ENCODE measurements around the gene SCAF8.
"Not testable (repeated sequence)": the region's sequence is repeated elsewhere in the genome, so short reads cannot be mapped to it uniquely, and the experiment has no call there.

Gene SCAF8

GRCh38 chr6:154733183-154733625 is at the start of gene SCAF8:
SCAF8 (plus strand) TSS chr6:154733416; CDS start chr6:154733901, 485 bp downstream.
- peak; percentile 90 for DNase-seq

GRCh38 chr6:154683756-154684523 is 49.3 kb upstream of the SCAF8 start:
- no peak for DNase-seq

GRCh38 chr6:154686162-154686561 is 47.1 kb upstream of the SCAF8 start:
- DNase-seq: no peak

- DNase-seq: no peak
These were observed 43.5 kb upstream of the SCAF8 start for GRCh38 chr6:154689493-154690255.

DNA sequence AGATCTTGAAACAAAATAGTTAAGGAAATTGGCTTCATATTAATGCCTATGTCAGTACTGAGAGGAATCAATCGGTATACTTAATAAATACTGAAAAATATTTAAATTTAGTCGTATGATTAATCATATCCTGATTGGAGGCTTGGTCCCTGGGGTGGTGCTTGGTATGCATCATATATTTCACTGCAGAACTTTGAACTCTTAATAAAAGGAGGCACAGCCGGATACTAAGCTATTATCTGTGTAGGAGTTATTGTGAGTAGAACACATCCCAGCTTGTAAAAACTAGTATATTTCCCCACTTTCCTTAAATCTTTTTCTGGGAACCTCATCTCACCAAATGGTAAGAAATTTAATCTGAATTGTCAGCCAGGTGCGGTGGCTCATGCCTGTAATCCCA is 42.4 kb upstream of the SCAF8 start:
- no peak for DNase-seq

GRCh38 chr6:154696661-154697060 is 36.6 kb upstream of the SCAF8 start:
- DNase-seq: no peak

GRCh38 chr6:154703124-154703523 is 30.1 kb upstream of the SCAF8 start:
- DNase-seq: no peak

DNA sequence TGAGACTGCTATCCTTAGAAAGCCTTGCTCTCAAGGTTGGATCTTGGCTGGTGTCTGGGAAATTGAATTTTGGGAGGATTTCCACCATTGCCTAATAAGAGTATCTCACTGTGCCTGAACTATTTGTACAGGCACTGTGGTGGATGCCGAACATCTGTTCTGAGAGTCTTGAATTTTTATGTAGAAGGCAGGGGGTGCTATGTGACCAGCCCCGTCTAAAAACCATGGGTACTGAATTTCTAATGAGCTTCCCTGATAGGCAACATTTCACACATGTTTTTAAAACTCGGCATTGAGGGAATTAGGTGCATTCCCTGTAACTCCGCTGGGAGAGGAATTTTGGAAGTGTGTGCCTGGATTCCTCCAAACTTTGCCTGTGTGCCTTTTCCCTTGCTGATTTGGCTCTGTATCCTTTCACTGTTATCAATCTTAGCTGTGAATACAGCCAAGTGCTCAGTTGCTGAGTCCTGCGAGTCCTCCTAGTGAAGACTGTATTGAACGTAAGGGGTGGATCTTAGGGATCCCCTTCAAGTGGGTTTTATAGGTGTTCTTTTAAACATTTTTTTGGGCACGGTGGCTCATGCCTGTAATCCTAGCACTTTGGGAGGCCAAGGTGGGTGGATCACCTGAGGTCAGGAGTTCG is 27.6 kb upstream of the SCAF8 start:
- DNase-seq: no peak

GRCh38 chr6:154706389-154706788 is 26.8 kb upstream of the SCAF8 start:
- no peak for DNase-seq

DNA sequence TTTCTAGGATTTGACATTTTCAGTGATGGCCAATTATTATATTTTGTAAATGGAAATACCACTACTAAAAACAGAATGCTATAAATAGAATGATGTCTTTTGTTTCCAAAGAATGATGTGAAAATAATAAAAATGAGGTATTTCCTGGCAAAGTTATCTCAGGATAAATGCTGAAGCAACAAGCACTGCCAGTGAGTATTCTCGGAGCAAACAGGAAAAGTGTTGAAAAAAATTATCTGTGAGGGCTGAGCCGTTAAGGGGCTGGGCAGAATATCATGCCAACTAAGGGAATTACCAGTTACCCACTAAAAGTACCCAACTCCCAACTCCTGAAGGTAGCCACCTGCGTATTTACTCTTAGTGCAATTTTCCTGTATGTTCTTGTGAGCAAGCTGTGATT is 23.6 kb upstream of the SCAF8 start:
- DNase-seq: no peak

DNA sequence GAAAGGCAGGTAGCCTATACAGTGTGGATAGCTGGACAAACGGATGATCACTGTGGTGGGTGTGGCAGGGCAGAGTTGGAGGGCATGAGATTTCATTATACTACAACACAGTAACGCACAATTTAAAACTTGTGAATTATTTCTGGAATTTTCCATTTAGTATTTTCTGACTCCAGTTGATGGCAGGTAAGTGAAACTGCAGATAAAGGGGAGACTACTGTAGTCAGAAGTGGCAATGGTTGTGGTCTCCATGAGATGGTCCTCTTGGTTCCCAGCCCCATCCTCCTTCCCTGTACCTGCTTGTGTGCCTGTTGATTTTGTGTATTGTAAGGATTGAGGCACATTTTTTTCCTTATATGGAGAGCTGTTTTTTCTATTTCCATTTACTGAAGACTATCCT is 22.5 kb upstream of the SCAF8 start:
- DNase-seq: no peak

DNA sequence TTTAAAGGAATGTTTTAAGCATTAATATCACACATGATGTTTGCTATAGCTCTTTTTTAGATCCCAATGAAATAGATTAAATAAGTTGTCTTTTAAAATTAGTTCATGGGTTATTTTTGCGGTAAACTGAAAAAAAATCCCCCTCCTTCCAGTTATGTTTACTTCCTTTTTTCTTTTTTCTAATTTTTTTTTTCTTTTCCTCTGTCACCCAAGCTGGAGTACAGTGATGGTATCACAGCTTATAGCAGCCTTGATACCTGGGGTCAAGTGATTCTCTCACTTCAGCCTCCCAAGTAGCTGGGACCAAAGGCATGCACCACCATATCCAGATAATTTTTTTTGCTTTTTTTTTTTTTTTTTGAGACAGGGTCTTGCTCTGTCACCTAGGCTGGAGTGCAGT is 17.8 kb upstream of the SCAF8 start:
- no peak for DNase-seq

- not testable (repeated sequence) for DNase-seq
These were observed 16.9 kb upstream of the SCAF8 start for GRCh38 chr6:154716350-154716749.

DNA sequence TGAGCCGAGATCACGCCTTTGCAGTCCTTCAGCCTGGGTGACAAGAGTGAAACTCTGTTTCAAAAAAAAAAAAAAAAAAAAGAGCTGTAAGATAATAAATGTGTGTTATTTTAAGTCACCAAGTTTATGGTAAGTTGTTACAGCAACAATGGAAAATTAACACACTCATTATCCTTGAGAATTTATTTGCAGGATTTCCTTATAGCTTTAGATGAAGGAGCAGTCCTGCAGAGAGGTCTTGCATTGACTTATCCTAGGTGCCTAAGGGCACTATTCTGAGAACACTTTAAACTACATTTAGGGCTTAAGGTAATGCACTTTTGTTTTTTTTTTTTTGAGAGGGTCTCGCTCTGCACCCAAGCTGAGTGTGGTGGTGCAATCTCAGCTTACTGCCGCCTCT is 13.8 kb upstream of the SCAF8 start:
- no peak for DNase-seq

DNA sequence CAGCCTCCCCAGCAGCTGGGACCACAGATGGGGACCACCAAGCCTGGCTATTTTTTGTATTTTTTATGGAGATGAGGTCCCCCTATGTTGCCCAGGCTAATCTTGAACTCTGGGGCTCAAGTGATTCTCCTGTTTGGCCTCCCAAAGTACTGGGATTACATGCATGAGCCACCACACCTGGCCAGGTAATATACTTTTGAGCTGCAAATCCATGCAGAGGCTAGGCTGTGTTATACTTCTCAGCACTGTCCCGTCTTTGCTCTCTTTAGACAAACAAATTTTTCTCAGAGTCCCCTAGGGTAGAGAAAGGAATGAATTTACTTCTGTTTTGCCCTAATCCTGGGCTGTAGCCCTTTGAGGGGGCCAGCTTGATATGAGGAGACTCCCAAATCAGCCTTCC is 13.4 kb upstream of the SCAF8 start:
- no peak for DNase-seq

DNA sequence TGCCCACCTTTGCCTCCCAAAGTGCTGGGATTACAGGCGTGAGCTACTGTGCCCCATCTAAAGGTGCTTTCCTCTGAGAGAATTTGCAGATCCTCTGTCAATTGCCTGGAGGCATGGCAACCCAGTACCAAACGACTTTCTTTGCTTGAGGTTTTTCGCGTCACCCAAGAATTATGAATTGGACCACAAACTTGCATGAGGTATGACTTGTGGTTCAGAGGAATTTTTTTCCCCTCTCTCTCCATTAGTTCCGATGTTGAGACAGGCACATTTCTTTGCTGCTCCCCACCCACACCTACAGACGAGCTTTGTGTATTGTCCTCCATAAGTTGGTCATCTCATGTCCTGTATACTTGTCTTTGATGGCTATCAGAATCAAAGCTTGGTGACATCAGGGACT is 11.8 kb upstream of the SCAF8 start:
- DNase-seq: no peak

- DNase-seq: no peak
These were observed 6.3 kb upstream of the SCAF8 start for GRCh38 chr6:154726887-154727286.

- DNase-seq: no peak
These were observed 1.7 kb upstream of the SCAF8 start for GRCh38 chr6:154731296-154732218.

- DNase-seq: peak; percentile 87
These were observed 556 bp upstream of the SCAF8 start for GRCh38 chr6:154732538-154733182.

DNA sequence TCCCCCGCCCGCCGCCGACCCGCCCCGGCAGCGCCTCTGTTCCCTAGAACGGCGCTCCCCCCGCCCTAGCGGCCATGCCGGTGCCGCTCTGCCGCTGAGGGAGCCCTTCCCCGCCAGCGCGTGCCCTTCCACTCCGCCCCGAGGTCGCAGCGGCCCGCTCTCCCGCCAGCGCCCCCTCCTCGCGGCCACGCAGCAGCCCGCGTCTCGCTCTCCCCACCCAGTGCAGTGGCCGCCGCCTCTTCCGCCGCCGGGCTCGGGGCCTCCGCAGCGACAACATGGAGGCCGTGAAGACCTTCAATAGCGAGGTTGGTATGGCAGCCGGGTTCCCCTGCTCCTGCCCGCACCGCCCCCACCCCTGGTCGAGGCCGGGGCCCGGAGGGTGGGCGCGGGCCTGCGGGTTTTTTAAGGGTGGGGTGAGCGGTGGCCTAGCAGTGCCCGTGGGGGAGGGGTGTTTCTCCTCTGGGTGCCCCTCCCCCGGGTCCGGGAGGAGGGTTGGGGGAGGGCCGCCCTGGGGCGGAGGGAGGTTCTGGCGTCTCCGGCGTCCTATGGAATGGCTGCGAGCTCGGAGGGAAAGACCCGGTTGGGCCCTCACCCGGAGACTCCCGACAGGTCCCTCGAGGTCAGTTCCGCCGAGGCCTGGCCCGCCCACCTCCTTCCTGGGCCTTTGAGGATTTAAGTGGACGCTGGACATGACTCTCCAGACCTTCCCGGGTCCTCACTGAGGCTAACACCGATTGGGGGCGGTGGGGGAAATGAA is 588 bp downstream of the SCAF8 start:
- peak; percentile 100 for DNase-seq

DNA sequence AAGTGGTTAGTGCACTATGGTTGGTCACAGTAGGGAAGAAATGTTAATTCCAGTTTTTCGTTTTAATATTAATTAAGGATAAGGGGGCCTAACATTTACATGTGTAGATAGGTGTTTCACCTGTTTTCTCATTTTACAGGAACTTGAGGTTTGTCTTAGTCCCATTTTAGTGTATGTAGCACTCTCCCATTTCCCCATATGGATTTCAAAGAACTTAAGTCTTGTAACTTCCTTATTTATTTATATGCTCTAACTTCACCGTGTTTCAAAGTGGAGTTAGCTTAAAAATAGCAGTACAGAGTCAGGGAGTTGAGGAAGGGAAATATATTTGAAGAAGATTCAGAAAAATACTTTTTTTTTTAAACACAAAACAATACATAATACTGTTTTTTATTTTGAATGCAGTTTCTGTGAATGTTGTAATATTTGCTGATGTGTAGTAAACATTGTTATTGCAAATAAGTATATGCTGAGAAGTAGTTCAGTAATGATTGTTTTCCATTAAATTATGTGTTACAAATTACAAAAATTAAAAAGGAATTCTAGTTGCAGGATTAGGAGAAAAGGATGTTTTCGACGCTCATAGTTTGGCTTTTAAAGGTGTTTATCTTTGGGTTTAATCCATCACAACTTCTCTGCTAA is 3.5 kb downstream of the SCAF8 start:
- no peak for DNase-seq
